ENCODE results near the gene GALNT14.

Gene GALNT14

GRCh38 chr2:31053929-31054782 is 84.1 kb downstream of the GALNT14 start:
- no peak for DNase-seq

DNA sequence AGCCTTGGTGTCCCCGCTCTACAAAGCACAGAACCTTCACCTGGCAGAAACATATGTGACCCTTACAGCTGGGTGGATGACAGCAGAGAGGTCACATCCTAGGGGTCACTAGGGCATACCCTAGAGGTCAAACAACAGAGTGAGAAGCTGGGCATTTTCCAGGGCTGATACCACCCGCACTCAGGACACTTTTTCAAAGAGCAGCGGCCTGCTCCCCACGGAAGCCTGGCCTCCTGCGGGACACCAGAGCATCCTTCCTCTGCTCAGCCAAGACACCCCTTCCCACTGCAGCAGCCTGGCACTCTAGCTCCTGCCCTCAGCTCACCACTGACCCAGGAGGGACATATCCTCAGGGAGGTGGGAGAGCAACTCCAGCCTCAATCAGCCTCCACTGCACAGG is 86.0 kb downstream of the GALNT14 start:
- DNase-seq: no peak

DNA sequence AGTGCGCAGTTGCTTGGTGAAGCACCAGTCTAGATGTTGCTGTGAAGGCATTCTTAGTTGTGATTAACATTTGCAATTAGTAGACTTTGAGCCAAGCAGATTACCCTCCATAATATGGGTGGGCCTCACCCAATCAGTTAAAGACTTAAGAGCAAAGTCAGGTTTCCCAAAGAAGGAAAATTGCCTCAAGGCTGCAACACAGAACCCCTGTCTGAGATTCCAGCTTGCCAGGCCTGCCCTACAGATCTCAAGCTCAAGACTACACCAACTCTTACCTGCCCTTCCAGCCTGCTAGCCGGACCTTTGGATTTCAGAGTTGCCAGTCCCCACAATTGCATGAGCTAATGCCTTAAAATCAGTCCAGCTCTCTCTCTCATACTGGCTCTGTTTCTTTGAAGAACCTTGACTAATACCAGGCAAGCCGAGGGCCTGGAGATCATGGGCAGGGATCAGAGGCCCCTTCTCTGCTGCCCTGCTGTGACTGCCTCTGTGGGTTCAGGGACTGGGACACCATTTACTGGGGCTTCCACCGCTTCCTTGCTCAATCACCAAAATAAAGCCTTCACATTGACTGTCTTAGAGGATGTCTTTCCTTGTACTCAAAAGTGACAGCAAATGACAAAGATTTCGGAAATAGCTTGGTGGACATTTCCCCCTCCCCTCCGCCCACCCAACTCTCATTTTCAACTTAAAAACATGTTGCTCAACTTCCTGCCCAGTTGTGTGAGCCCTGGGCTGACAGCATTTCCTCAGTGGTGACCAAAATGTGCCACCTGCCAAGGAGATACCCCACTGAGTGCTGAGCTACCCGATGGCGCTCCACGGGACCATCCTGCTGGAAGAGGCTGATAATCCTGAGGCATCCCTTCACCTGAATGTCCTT is 86.7 kb downstream of the GALNT14 start:
- DNase-seq: no peak

GRCh38 chr2:31049916-31050588 is 88.2 kb downstream of the GALNT14 start:
- DNase-seq: no peak

GRCh38 chr2:31049264-31049663 is 89.0 kb downstream of the GALNT14 start:
- DNase-seq: no peak

DNA sequence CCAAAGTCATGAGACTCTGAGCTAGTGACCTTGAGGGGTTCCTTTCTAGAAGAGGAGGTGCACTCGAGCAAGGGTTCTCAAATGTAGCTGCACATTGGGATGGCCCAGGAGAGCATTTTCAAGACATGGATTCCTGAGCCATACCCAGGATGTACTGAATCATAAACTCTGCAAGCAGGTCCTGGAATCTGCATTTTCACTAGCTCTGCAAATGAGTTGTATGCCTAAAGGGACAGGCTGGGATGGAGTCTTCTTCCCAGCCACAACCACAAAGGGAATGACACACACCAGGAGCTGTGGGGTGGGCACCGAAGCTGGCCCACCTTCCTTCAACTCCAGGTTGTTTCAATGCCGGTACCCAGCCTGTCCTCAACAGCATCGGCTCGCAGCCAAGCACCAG is 90.6 kb downstream of the GALNT14 start:
- DNase-seq: no peak

- no peak for DNase-seq
Measured at GRCh38 chr2:31038385-31038784, 99.9 kb downstream of the GALNT14 start.

DNA sequence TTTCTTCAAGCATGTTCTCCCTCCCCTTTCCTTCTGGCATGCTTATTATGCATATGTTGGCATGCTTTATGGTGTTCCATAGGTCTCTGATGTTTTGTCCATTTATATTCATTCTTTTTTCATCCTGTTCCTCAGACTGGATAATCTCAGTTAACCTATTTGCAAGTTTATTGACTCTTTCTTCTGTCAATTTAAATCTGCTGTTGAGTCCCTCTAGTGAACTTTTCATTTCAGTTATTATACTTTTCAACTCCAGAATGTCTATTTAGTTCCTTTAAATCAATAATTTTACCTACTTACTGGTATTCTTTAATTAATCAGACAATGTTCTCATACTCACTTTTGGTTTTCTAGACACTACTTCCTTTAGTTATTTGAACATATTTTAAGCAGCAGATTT is 101.2 kb downstream of the GALNT14 start:
- no peak for DNase-seq

- DNase-seq: no peak
Measured at GRCh38 chr2:31033032-31033431, 105.2 kb downstream of the GALNT14 start.

- DNase-seq: no peak
Measured at GRCh38 chr2:31032475-31032874, 105.8 kb downstream of the GALNT14 start.

DNA sequence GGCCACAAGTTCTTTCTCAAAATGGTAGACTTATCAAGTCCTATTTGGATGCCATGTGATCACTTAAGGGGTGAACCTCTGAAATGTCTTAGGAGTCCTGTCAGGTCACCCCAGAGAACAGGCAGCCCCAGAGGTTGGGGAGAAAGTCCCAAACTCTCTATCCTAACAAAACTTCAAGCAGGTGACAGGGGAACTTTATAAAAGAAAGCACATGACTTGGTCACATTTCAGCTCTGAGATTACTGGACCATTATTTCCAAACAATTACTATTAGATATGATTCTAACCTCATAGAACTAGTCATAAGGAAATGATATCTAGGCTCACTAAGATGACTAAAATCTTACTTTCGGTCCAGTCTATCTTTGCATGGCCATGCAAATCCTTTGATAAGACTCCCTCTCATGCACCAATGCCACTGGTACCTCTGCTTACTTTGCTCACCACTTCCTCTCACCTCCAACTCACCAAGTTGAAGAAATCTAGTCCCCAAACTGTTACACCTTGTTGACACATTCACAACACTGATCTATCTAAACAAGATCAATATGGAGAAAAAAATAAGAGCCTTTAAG is 107.0 kb downstream of the GALNT14 start:
- no peak for DNase-seq

- DNase-seq: no peak
Measured at GRCh38 chr2:31028417-31028816, 109.8 kb downstream of the GALNT14 start.

- no peak for DNase-seq
Measured at GRCh38 chr2:31027549-31027948, 110.7 kb downstream of the GALNT14 start.

DNA sequence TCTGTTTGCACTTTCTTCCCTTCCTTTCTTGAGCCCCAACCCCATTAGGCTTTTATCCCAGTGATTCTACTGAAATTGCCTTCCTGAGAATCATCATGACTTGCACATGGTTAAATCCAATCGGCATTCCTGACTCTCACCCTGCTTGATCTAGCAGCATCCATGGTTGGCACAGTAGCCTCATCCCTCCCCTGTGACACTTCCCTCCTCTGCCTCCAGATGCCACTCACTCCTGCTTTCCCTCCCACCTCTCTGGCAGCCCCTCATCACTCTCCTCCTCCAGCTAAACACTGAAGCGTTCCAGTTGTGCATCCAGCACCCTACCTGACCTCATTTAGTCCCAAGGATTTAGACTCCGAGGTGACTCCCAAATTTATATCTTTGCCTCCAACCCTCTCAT is 114.7 kb downstream of the GALNT14 start:
- DNase-seq: no peak

- no peak for DNase-seq
Measured at GRCh38 chr2:31020713-31021112, 117.5 kb downstream of the GALNT14 start.

- DNase-seq: no peak
Measured at GRCh38 chr2:31018280-31018679, 120.0 kb downstream of the GALNT14 start.

GRCh38 chr2:31016648-31017047 is 121.6 kb downstream of the GALNT14 start:
- no peak for DNase-seq

GRCh38 chr2:31014516-31014915 is 123.7 kb downstream of the GALNT14 start:
- no peak for DNase-seq

DNA sequence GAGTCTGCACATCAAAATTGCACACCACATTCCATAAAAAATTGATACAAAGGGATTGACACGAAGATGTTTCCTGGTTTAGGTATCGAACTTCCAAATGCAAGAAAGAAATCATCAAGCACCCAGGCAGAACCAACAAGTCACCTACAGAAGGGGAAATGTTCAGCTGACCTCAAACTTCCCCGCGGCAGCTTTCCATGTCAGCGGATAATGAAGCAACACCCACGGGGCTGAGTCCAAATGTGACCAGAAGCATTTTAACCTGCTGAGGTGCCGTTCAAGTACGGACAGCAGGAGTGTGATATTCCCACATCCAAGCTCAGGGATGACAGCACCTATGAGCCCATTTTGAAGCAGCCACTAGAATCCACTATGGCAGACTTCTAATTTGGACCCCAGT is 124.9 kb downstream of the GALNT14 start:
- DNase-seq: no peak

DNA sequence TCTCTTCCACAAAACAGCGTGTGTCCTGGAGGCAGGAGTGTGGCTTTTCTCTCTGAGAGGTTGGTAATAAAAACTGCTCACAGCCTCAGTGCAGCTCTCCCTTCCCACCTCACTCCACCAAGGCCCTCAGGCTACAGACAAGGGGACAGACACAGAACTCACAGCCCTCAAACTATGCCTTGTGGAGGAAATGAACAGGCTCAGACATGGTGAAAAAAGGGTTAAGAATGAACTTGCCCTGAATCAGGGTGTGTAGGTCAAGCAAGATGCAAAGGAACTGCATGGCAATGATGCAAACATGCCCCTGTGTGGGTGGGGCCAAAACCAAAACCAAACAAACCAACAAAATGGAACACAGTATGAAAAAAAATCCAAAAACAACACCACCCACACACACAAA is 125.8 kb downstream of the GALNT14 start:
- no peak for DNase-seq

DNA sequence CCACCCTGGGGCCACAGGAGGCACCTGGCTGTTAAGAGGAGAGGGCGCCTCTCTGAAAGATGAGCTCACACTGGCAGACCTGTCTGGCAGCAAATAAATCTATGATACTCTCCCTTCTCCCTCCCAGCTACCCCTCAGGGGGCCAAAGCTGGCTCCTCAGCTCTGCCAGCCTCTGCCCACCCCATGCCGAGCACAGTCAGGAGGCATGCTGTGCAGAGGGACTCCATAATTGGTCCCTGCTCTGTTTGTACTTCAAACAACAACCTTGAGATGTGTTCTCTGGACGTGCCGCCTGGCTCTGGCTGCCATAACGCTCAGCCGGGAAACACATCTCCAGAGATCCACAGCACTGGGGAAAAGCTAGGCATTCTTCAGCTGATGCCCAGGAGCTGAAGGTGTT is 126.7 kb downstream of the GALNT14 start:
- no peak for DNase-seq

DNA sequence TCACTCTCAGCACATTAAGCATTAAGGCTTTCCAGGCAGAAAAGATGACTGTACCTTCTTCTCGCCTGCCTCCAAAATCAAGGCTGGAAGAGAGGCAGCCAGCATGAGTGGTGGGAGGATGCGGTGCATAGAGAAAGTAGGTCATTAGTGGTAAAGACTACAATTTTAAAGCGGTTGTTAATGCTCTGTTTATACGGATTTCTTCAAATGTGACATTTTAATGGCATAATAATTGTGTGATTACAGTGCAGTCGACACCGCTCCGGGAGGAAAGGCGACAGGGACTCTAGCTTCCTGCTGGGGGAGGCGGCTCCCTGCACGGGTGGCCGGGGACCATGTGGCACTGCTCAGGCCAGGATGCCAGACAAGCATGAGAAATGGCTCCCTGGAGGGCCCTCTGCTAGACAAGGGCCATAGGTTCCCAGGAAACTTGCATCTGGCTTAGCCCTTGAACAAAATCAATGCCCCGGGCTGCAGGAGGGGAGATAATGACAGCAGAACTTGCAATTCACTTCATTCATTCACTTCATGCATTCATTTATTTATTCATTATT is 129.6 kb downstream of the GALNT14 start:
- no peak for DNase-seq

DNA sequence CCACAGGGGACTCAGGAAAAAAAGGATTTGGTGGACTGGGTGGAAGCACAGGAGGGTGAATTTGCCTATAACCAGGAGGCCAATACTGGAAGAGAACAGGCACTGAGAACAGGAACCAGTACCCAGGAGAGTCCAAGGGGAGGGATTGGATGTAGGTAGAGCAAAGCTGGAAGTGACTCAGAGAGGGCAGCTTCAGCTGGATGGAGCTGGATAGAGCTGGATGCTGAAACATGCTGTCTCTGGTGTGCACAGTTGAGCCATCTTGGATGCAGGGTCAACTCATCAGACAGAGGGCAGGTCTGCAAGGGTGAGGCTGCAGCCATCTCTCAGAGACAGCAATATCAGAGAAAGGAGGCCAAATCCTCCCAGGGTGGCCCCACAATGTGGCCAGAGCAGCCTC is 134.0 kb downstream of the GALNT14 start:
- no peak for DNase-seq
